ENCODE measurements around the gene SLC23A2.

- TF ChIP-seq CTCF (IDR thresholded peaks at IDR 0.05) (no peak), POLR2A (IDR thresholded peaks at IDR 0.05) (no peak)
Measured at GRCh38 chr20:4811257-4811656, 190.1 kb downstream of the SLC23A2 start.
